ENCODE results near the gene MACF1. TPM values are rescaled to one million over a fixed set of nuclear protein-coding genes. Genes with fewer than 3 reads are reported as not detected.
A peak's percentile ranks its signal among the peaks of the same experiment; 100 is the strongest.

Gene MACF1
- polyA plus RNA-seq, 1 of the 3 experiments (the other 2 are of a cell fraction): 37.6 TPM

- no peak overlapping the region for H3K4me2 ChIP-seq
- POLR2A ChIA-PET: no interaction called here
- no peaks in the 10 kb centered on the region for H3K9me3 ChIP-seq
- no peak overlapping the region for H3K4me3 ChIP-seq (ENCODE audit: low read depth in 2 of 2, low read length in 1 of 2)
- peaks cover 93% of the 10 kb centered on the region for H3K79me2 ChIP-seq (ENCODE audit: insufficient read depth)
- peaks cover 9 to 17% of the 10 kb centered on the region in 2 experiments for H3K36me3 ChIP-seq (replicated peaks in 1 of 2; ENCODE audit: control insufficient read depth in 1 of 2, insufficient read depth in 2 of 2, low read length in 1 of 2)
- H3K9ac ChIP-seq: no peak overlapping the region
- H3K27me3 ChIP-seq (ENCODE audit: insufficient read depth): no peaks in the 10 kb centered on the region
- H4K20me1 ChIP-seq (ENCODE audit: insufficient read depth): peaks cover 51% of the 10 kb centered on the region
- peaks cover 5% of the 10 kb centered on the region for H3F3A ChIP-seq (replicated peaks; ENCODE audit: insufficient read depth)
- 89% methylated on average over 3 of the region's 3 CpGs for WGBS (ENCODE audit: low lambda C conversion rate)
- H3K4me1 ChIP-seq (ENCODE audit: control insufficient read depth in 1 of 2, insufficient read depth in 2 of 2, low read depth in 1 of 2, low read length in 1 of 2): peaks cover 10 to 12% of the 10 kb centered on the region in 2 experiments; a peak in 3 of 4 replicates
- TF ChIP-seq MAX (IDR thresholded peaks at IDR 0.05; ENCODE audit: low read depth) (no peak), EZH2phosphoT487 (IDR thresholded peaks at IDR 0.05; ENCODE audit: borderline replicate concordance, low read depth) (no peak), SMC3 (IDR thresholded peaks at IDR 0.05; ENCODE audit: low read depth, low read length) (no peak), SIN3A (IDR thresholded peaks at IDR 0.05; ENCODE audit: borderline replicate concordance, low read depth, low read length) (no peak), GABPA (IDR thresholded peaks at IDR 0.05; ENCODE audit: low read depth) (no peak), IRF3 (IDR thresholded peaks at IDR 0.05; ENCODE audit: low read depth, low read length) (no peak)
- H2AFZ ChIP-seq (ENCODE audit: low read depth): no peak overlapping the region
- CTCF ChIA-PET: interaction anchor here (1.1 to 1.9 kb wide), 5 partner anchors 10 to 175 kb away, joined by 3 to 12 read pairs (median 5); no protein-coding TSS in a partner anchor
- 0 out of 4 replicates have a peak overlapping the region, but pooled peaks of 1 of the 2 experiments have one; percentile 3 for H3K27ac ChIP-seq (ENCODE audit: low read depth in 2 of 2, low read length in 1 of 2)
- no peak for DNase-seq
- no peaks in the 10 kb centered on the region for H3K9me2 ChIP-seq
Measured at GRCh38 chr1:39272027-39272797, 67.7 kb downstream of the MACF1 start.

GRCh38 chr1:39272798-39273469 lies 68.4 kb downstream of the MACF1 start:
- WGBS (ENCODE audit: low lambda C conversion rate): 95% methylated on average over 13 of the region's 13 CpGs
- Histone ChIP-seq H3K4me1 (ENCODE audit: control insufficient read depth in 1 of 2, insufficient read depth in 2 of 2, low read depth in 1 of 2, low read length in 1 of 2) (peaks cover 6 to 13% of the 10 kb centered on the region in 2 experiments; a peak in 3 of 4 replicates), H3K27me3 (ENCODE audit: insufficient read depth) (no peaks in the 10 kb centered on the region), H3K79me2 (ENCODE audit: insufficient read depth) (peaks cover 93% of the 10 kb centered on the region), H3K27ac (ENCODE audit: low read depth in 2 of 2, low read length in 1 of 2) (0 out of 4 replicates have a peak overlapping the region, but pooled peaks of 1 of the 2 experiments have one; percentile 3), H3F3A (replicated peaks; ENCODE audit: insufficient read depth) (peaks cover 8% of the 10 kb centered on the region), H3K9ac (no peak overlapping the region), H3K9me2 (no peaks in the 10 kb centered on the region), H3K4me3 (ENCODE audit: low read depth in 2 of 2, low read length in 1 of 2) (no peak overlapping the region), H2AFZ (ENCODE audit: low read depth) (no peak overlapping the region), H3K4me2 (no peak overlapping the region), H3K9me3 (no peaks in the 10 kb centered on the region), H3K36me3 (replicated peaks in 1 of 2; ENCODE audit: control insufficient read depth in 1 of 2, insufficient read depth in 2 of 2, low read length in 1 of 2) (peaks cover 9 to 17% of the 10 kb centered on the region in 2 experiments), H4K20me1 (ENCODE audit: insufficient read depth) (peaks cover 56% of the 10 kb centered on the region)
- ChIA-PET POLR2A (no interaction called here), CTCF (interaction anchor here (1.1 to 1.9 kb wide), 5 partner anchors 10 to 176 kb away, joined by 3 to 12 read pairs (median 5); no protein-coding TSS in a partner anchor)
- TF ChIP-seq TCF12 (IDR thresholded peaks at IDR 0.05) (no peak), MEF2A (IDR thresholded peaks at IDR 0.05; ENCODE audit: borderline replicate concordance, low read depth) (no peak), RXRA (IDR thresholded peaks at IDR 0.05; ENCODE audit: borderline replicate concordance, low read depth) (no peak), MAX (IDR thresholded peaks at IDR 0.05; ENCODE audit: low read depth) (no peak), USF1 (IDR thresholded peaks at IDR 0.05; ENCODE audit: borderline replicate concordance, low read depth) (no peak), RAD21 (IDR thresholded peaks at IDR 0.05; ENCODE audit: low read length) (no peak)
- no peak for DNase-seq

Data from SK-N-SH (cell line).